AG08396 (cell line): ENCODE results near the gene KATNIP.
A peak's percentile ranks its signal among the peaks of the same experiment; 100 is the strongest.

ENCODE experiments used
- DNase-seq: peaks from one replicate; pipeline ENCODE4 v3.0.0; 2012; ENCODE audit warnings: low spot score, mixed read lengths

KATNIP gene

GRCh38 chr16:27549746-27550581 is at the start of gene KATNIP, which contains the start of gene GTF3C1:
TSS of gene KATNIP (plus strand) at chr16:27550144. CDS start at chr16:27550171, 27 bp downstream.
TSS of gene GTF3C1 (minus strand) at chr16:27549913. CDS start at chr16:27549890, 23 bp downstream.
- DNase-seq: peak; percentile 100

- DNase-seq: no peak
Observed at GRCh38 chr16:27500801-27501200, 49.1 kb upstream of the KATNIP start.

GRCh38 chr16:27503662-27504061 is 46.3 kb upstream of the KATNIP start:
- DNase-seq: no peak

- DNase-seq: no peak
Observed at GRCh38 chr16:27505297-27506236, 44.4 kb upstream of the KATNIP start.

GRCh38 chr16:27506771-27507170 is 43.2 kb upstream of the KATNIP start:
- DNase-seq: no peak

- no peak for DNase-seq
Observed at GRCh38 chr16:27508476-27508875, 41.5 kb upstream of the KATNIP start.

- no peak for DNase-seq
Observed at GRCh38 chr16:27511657-27512448, 38.1 kb upstream of the KATNIP start.

- peak; percentile 34 for DNase-seq
Observed at GRCh38 chr16:27514806-27515205, 35.1 kb upstream of the KATNIP start.

- peak; percentile 41 for DNase-seq
Observed at GRCh38 chr16:27515874-27516353, 34.0 kb upstream of the KATNIP start.

- DNase-seq: no peak
Observed at GRCh38 chr16:27516365-27516764, 33.6 kb upstream of the KATNIP start.

- no peak for DNase-seq
Observed at GRCh38 chr16:27517664-27518063, 32.3 kb upstream of the KATNIP start.

- DNase-seq: no peak
Observed at GRCh38 chr16:27518226-27518625, 31.7 kb upstream of the KATNIP start.

GRCh38 chr16:27520982-27521673 is 28.8 kb upstream of the KATNIP start:
- no peak for DNase-seq

- no peak for DNase-seq
Observed at GRCh38 chr16:27522173-27522707, 27.7 kb upstream of the KATNIP start.

GRCh38 chr16:27526180-27526579 is 23.8 kb upstream of the KATNIP start:
- DNase-seq: no peak

- DNase-seq: no peak
Observed at GRCh38 chr16:27528294-27528693, 21.6 kb upstream of the KATNIP start.

- peak; percentile 37 for DNase-seq
Observed at GRCh38 chr16:27529962-27530361, 20.0 kb upstream of the KATNIP start.

GRCh38 chr16:27531186-27531585 is 18.8 kb upstream of the KATNIP start:
- DNase-seq: no peak

GRCh38 chr16:27531826-27532800 is 17.8 kb upstream of the KATNIP start:
- DNase-seq: no peak

GRCh38 chr16:27534256-27534655 is 15.7 kb upstream of the KATNIP start:
- no peak for DNase-seq
